CD4-positive, alpha-beta T cell (primary cell): ENCODE measurements around the gene METTL4. TPM values are rescaled to one million over a fixed set of nuclear protein-coding genes. Genes with fewer than 3 reads are reported as not detected.
A peak's percentile ranks its signal among the peaks of the same experiment; 100 is the strongest.

Experiments
- ATAC-seq: fragments of 200-7000 bp; cut with Tn5 transposase; one replicate; pipeline ENCODE4 v1.10.0; 2022; ENCODE audit warnings: mild to moderate bottlenecking; ENCODE audit not compliant: poor library complexity
- CTCF ChIA-PET: fragments of 350-600 bp; sonication (Branson Sonifier 250); formaldehyde crosslinking; loops from one replicate; lab custom pipeline; 2021; ENCODE audit warnings: antibody characterized with exemption, inconsistent platforms; lab: Charles Lee
- POLR2A ChIA-PET: fragments of 350-600 bp; sonication (Branson Sonifier 250); formaldehyde crosslinking; loops from one replicate; lab custom pipeline; 2021; ENCODE audit warnings: antibody characterized with exemption, inconsistent platforms; lab: Charles Lee
- DNase-seq, 14 experiments: peaks; one replicate each; pipeline ENCODE4 v3.0.0-alpha.2; 2013 to 2020; ENCODE audit warnings: mixed read lengths in 2 of 14
- H3K27ac ChIP-seq, 2 donors: one replicate each; pipeline versions ENCODE4 v1.5.1 to v1.7.0; 2013; ENCODE audit warnings: low read length in 2 of 2, low read depth in 1 of 2, mild to moderate bottlenecking in 1 of 2
- H3K27me3 ChIP-seq, 2 experiments: 1 replicate in 1 of 2; 2 replicates in 1 of 2; pipeline versions ENCODE4 v1.6.1 to v1.7.0; 2013; ENCODE audit warnings: low read length in 2 of 2, control low read depth in 1 of 2, mild to moderate bottlenecking in 1 of 2, moderate library complexity in 1 of 2; ENCODE audit not compliant: insufficient read depth in 2 of 2, control insufficient read depth in 1 of 2
- H3K36me3 ChIP-seq: one replicate; pipeline ENCODE4 v1.6.1; 2013; ENCODE audit warnings: low read length, control low read depth; ENCODE audit not compliant: insufficient read depth
- H3K4me1 ChIP-seq: one replicate; pipeline ENCODE4 v1.6.1; 2013; ENCODE audit warnings: low read length, control low read depth; ENCODE audit not compliant: insufficient read depth
- H3K4me3 ChIP-seq: one replicate; pipeline ENCODE4 v1.5.1; 2013; ENCODE audit warnings: mild to moderate bottlenecking, low read length, moderate library complexity
- H3K9me3 ChIP-seq, 2 experiments: 1 replicate in 1 of 2; 2 replicates in 1 of 2; pipeline versions ENCODE4 v1.6.1 to v1.7.0; 2013; ENCODE audit warnings: low read length in 2 of 2, mild to moderate bottlenecking in 2 of 2, control low read depth in 1 of 2, moderate library complexity in 1 of 2; ENCODE audit not compliant: control insufficient read depth in 1 of 2, insufficient read depth in 1 of 2
- H3K27ac Mint-ChIP-seq: one replicate; pipeline ENCODE4 v1.8.0; 2020; ENCODE audit warnings: mixed read lengths
- H3K27me3 Mint-ChIP-seq: one replicate; pipeline ENCODE4 v1.8.0; 2021; ENCODE audit warnings: mixed read lengths
- H3K36me3 Mint-ChIP-seq: one replicate; pipeline ENCODE4 v1.8.0; 2021; ENCODE audit warnings: low read depth, mixed read lengths
- H3K4me1 Mint-ChIP-seq: one replicate; pipeline ENCODE4 v1.8.0; 2021; ENCODE audit warnings: low read depth, mixed read lengths
- H3K4me3 Mint-ChIP-seq: one replicate; pipeline ENCODE4 v1.8.0; 2020; ENCODE audit warnings: mild to moderate bottlenecking, mixed read lengths
- H3K9me3 Mint-ChIP-seq: one replicate; pipeline ENCODE4 v1.8.0; 2020; ENCODE audit warnings: mixed read lengths
- intact Hi-C, 2 experiments: fragments of 100-400 bp; cut with DNase I in 1 of 2; cut with micrococcal nuclease in 1 of 2; formaldehyde crosslinking; loops; one replicate each; pipeline versions ENCODE4 v1.15.1 to v1.9.0; 2023 to 2025; cut with DNase I, micrococcal nuclease
- total RNA-seq, 174 experiments: library from RNA in 2 of 174; stranded (reverse) in 2 of 174; gene quantifications; one replicate each; pipeline ENCODE4 v1.2.3 and lab custom pipeline; 2021 to 2026
- TF ChIP-seq, protein P1 (sequence below): fragments of 200-600 bp; IDR thresholded peaks from one replicate; pipeline ENCODE4 v1.8.0; 2022; ENCODE audit warnings: antibody characterized with exemption, mild to moderate bottlenecking

The METTL4 gene
- total RNA-seq, 2 experiments from 2014 or later: 6.5 to 10.4 TPM

- CTCF ChIA-PET: interaction anchor here (2.2 to 2.4 kb wide), 2 partner anchors 87 to 111 kb away, joined by 7 to 9 read pairs; partner anchors contain the start of gene SMCHD1
- Mint-ChIP-seq H3K4me1 (peaks cover 76% of the 10 kb centered on the region), H3K27me3 (no peaks in the 10 kb centered on the region), H3K36me3 (peaks cover 54% of the 10 kb centered on the region), H3K9me3 (no peaks in the 10 kb centered on the region), H3K4me3 (peak overlapping the region; percentile 100), H3K27ac (peak overlapping the region; percentile 99)
- H3K4me1 ChIP-seq: peaks cover 27% of the 10 kb centered on the region
- ATAC-seq (no peak), DNase-seq (no peak)
- no peak overlapping the region for H3K27ac ChIP-seq
- TF ChIP-seq, protein P1, sequence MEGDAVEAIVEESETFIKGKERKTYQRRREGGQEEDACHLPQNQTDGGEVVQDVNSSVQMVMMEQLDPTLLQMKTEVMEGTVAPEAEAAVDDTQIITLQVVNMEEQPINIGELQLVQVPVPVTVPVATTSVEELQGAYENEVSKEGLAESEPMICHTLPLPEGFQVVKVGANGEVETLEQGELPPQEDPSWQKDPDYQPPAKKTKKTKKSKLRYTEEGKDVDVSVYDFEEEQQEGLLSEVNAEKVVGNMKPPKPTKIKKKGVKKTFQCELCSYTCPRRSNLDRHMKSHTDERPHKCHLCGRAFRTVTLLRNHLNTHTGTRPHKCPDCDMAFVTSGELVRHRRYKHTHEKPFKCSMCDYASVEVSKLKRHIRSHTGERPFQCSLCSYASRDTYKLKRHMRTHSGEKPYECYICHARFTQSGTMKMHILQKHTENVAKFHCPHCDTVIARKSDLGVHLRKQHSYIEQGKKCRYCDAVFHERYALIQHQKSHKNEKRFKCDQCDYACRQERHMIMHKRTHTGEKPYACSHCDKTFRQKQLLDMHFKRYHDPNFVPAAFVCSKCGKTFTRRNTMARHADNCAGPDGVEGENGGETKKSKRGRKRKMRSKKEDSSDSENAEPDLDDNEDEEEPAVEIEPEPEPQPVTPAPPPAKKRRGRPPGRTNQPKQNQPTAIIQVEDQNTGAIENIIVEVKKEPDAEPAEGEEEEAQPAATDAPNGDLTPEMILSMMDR: no peak
- intact Hi-C loops: loop anchor here in 1 of 2 experiments (5.0 to 10.0 kb wide), 4 partner anchors 38 to 675 kb away; partner anchors contain the start of gene MYL12A
- POLR2A ChIA-PET: interaction anchor here (0.6 to 7.0 kb wide), 6 partner anchors 20 to 110 kb away, joined by 3 to 187 read pairs (median 18); partner anchors contain the start of gene SMCHD1
- H3K36me3 ChIP-seq: peaks cover 16% of the 10 kb centered on the region
- no peaks in the 10 kb centered on the region for H3K27me3 ChIP-seq
- H3K9me3 ChIP-seq: no peaks in the 10 kb centered on the region
- peak overlapping the region; percentile 90 for H3K4me3 ChIP-seq
These were observed 1.7 kb downstream of the METTL4 start for GRCh38 chr18:2569338-2570207.

DNA sequence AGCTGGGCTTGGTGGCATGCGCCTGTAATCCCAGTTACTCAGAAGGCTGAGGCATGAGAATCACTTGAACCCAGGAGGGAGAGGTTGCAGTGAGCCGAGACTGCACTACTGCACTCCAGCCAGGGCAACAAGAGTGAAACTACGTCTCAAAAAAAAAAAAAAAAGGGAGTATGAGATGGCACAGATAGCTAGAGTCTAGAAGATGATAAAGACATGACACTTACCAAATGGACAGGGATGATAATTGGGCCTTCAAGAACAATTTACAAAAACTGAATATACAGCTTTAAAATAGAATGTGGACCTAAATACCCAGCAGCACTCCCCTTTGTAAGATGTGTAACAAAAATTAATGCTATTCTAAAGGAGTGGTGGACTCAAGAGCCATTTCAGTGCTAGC is 2.7 kb downstream of the METTL4 start:
- CTCF ChIA-PET: no interaction called here
- intact Hi-C loops: loop anchor here in 1 of 2 experiments (10.0 kb wide), 1 partner anchor 216 kb away; no protein-coding TSS in a partner anchor
- no peak for ATAC-seq
- H3K27me3 ChIP-seq: no peaks in the 10 kb centered on the region
- POLR2A ChIA-PET: interaction anchor here (1.4 kb wide), 1 partner anchor 68 kb away, joined by 5 read pairs; no protein-coding TSS in a partner anchor
- H3K4me3 Mint-ChIP-seq: peak overlapping the region; percentile 100
- H3K4me1 Mint-ChIP-seq: peaks cover 71% of the 10 kb centered on the region
- peak overlapping the region; percentile 99 for H3K27ac Mint-ChIP-seq
- H3K9me3 ChIP-seq: no peaks in the 10 kb centered on the region
- H3K27ac ChIP-seq: no peak overlapping the region
- H3K27me3 Mint-ChIP-seq: no peaks in the 10 kb centered on the region
- H3K9me3 Mint-ChIP-seq: no peaks in the 10 kb centered on the region
- TF ChIP-seq, protein P1: no peak
- no peak for DNase-seq
- H3K4me1 ChIP-seq: peaks cover 27% of the 10 kb centered on the region
- H3K4me3 ChIP-seq: no peak overlapping the region
- peaks cover 60% of the 10 kb centered on the region for H3K36me3 Mint-ChIP-seq
- H3K36me3 ChIP-seq: peaks cover 16% of the 10 kb centered on the region

GRCh38 chr18:2568129-2568528 is 3.2 kb downstream of the METTL4 start:
- peaks cover 63% of the 10 kb centered on the region for H3K36me3 Mint-ChIP-seq
- Histone ChIP-seq H3K4me1 (peaks cover 27% of the 10 kb centered on the region), H3K27me3 (no peaks in the 10 kb centered on the region), H3K36me3 (peaks cover 18% of the 10 kb centered on the region), H3K4me3 (no peak overlapping the region), H3K9me3 (no peaks in the 10 kb centered on the region), H3K27ac (no peak overlapping the region)
- ATAC-seq (no peak), DNase-seq (no peak)
- no peaks in the 10 kb centered on the region for H3K9me3 Mint-ChIP-seq
- TF ChIP-seq, protein P1: no peak
- peak overlapping the region; percentile 100 for H3K4me3 Mint-ChIP-seq
- CTCF ChIA-PET: no interaction called here
- H3K4me1 Mint-ChIP-seq: peaks cover 68% of the 10 kb centered on the region
- POLR2A ChIA-PET: interaction anchor here (1.0 to 1.4 kb wide), 3 partner anchors 21 to 87 kb away, joined by 3 to 5 read pairs (median 3); partner anchors contain the start of gene SMCHD1
- intact Hi-C loops: loop anchor here in 1 of 2 experiments (10.0 kb wide), 1 partner anchor 217 kb away; no protein-coding TSS in a partner anchor
- no peaks in the 10 kb centered on the region for H3K27me3 Mint-ChIP-seq
- peak overlapping the region; percentile 99 for H3K27ac Mint-ChIP-seq
